Activated T-cell treated with anti-CD3 and anti-CD28 coated beads for 24 hours (primary cell): ENCODE measurements around the gene WDR18.

Experiments
- DNase-seq: peaks from one replicate; pipeline ENCODE4 v3.0.0-alpha.2; 2020; ENCODE audit warnings: low read depth

WDR18 gene

GRCh38 chr19:964761-965694, 19.1 kb upstream of the WDR18 start:
- DNase-seq: no peak

GRCh38 chr19:966485-967088, 17.6 kb upstream of the WDR18 start:
- DNase-seq: no peak

- no peak for DNase-seq
Observed at GRCh38 chr19:970695-971094, 13.4 kb upstream of the WDR18 start.

- DNase-seq: no peak
Observed at GRCh38 chr19:971795-972194, 12.3 kb upstream of the WDR18 start.

GRCh38 chr19:972281-972680, 11.9 kb upstream of the WDR18 start:
- no peak for DNase-seq

- no peak for DNase-seq
Observed at GRCh38 chr19:973726-974563, 10.2 kb upstream of the WDR18 start.

GRCh38 chr19:974564-975257, 9.4 kb upstream of the WDR18 start:
- DNase-seq: no peak

GRCh38 chr19:976476-976875, 7.7 kb upstream of the WDR18 start:
- no peak for DNase-seq

- DNase-seq: no peak
Observed at GRCh38 chr19:977058-977464, 7.1 kb upstream of the WDR18 start.

- DNase-seq: no peak
Observed at GRCh38 chr19:979318-979741, 4.8 kb upstream of the WDR18 start.

GRCh38 chr19:980133-980998, 3.8 kb upstream of the WDR18 start:
- no peak for DNase-seq

- DNase-seq: peak; percentile 69
Observed at GRCh38 chr19:982567-983170, 1.5 kb upstream of the WDR18 start.

- no peak for DNase-seq
Observed at GRCh38 chr19:986083-986482, 1.9 kb downstream of the WDR18 start.

- DNase-seq: no peak
Observed at GRCh38 chr19:988081-988480, 3.9 kb downstream of the WDR18 start.

- no peak for DNase-seq
Observed at GRCh38 chr19:988510-988909, 4.4 kb downstream of the WDR18 start.

GRCh38 chr19:989381-990081, 5.4 kb downstream of the WDR18 start:
- DNase-seq: no peak

- no peak for DNase-seq
Observed at GRCh38 chr19:990119-990571, 6.0 kb downstream of the WDR18 start.

GRCh38 chr19:990746-991145, 6.6 kb downstream of the WDR18 start:
- no peak for DNase-seq

- DNase-seq: peak; percentile 48
Observed at GRCh38 chr19:991174-991931, 7.2 kb downstream of the WDR18 start.
